Measurements from ENCODE around the gene RIPPLY3. TPM values are rescaled to one million over a fixed set of nuclear protein-coding genes. Genes with fewer than 3 reads are reported as not detected.

The RIPPLY3 gene
- total and polyA plus RNA-seq, 4 donors = 0.08 to 0.21 (median 0.13) TPM; not detected in 1

DNA sequence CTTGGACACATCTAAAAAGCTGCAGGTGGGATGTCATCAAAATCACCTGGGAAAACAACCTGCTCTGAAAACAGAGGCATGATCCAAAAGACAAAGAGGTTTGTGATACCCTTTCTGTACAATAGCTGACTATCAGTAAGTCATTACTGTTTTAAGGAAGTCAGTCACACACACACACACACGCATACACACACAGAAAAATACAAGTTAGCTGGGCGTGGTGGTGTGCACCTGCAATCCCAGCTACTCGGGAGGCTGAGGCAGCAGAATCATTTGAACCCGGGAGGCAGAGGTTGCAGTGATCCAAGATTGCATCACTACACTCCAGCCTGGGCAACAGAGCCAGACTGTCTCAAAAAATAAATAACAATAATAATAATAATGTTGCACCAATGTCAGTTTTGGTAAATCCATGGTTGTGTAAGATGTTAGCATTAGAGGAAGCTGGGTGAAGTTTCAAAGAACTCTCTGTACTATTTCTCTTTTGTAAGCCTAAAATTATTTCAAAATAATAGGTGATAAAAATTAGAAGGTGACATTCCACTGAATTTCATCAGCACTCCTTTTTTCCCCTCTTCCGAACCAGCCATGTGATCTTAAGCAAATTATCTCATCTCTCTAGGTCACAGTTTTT, 30.2 kb upstream of the RIPPLY3 start:
- no peak overlapping the region for H3K4me3 ChIP-seq (ENCODE audit: low read depth in 1 of 3, low read length in 3 of 3)
- 67% methylated on average over 5 of the region's 5 CpGs for WGBS
- no peaks in the 10 kb centered on the region for H3K9me3 ChIP-seq (ENCODE audit: control insufficient read depth in 4 of 4, low read length in 3 of 4)
- no peaks in the 10 kb centered on the region for H3K27me3 ChIP-seq (ENCODE audit: control insufficient read depth in 4 of 4, insufficient read depth in 4 of 4, low read length in 3 of 4)
- H3K4me1 ChIP-seq (ENCODE audit: control insufficient read depth in 4 of 4, insufficient read depth in 4 of 4, low read length in 3 of 4) = peaks cover 0 to 16% (median 7%) of the 10 kb centered on the region in 4 donors
- no peak overlapping the region for H3K27ac ChIP-seq (ENCODE audit: low read depth in 1 of 2, low read length in 2 of 2)
- no peak for DNase-seq (ENCODE audit: low spot score)
- TF ChIP-seq SP1 (IDR thresholded peaks at IDR 0.05) (no peak), NR2F2 (IDR thresholded peaks at IDR 0.05) (no peak), REST (IDR thresholded peaks at IDR 0.05) (no peak), HNF4G (IDR thresholded peaks at IDR 0.05) (no peak), GABPA (IDR thresholded peaks at IDR 0.05 in 1 of 2, conservative IDR thresholded peaks at IDR 0.05 in 1 of 2) (no peak), FOXA2 (IDR thresholded peaks at IDR 0.05) (no peak), CTCF (IDR thresholded peaks at IDR 0.05; ENCODE audit: low read depth, low read length, missing input control) (no peak), EGR1 (IDR thresholded peaks at IDR 0.05; ENCODE audit: low read depth in 2 of 2) (no peak), HNF4A (conservative IDR thresholded peaks at IDR 0.05) (no peak), FOXA1 (IDR thresholded peaks at IDR 0.05) (no peak), MAX (IDR thresholded peaks at IDR 0.05) (no peak), ZBTB33 (IDR thresholded peaks at IDR 0.05) (no peak), YY1 (IDR thresholded peaks at IDR 0.05) (no peak), JUND (IDR thresholded peaks at IDR 0.05) (no peak), RAD21 (IDR thresholded peaks at IDR 0.05) (no peak), ATF3 (IDR thresholded peaks at IDR 0.05) (no peak), RXRA (IDR thresholded peaks at IDR 0.05) (no peak), TAF1 (conservative IDR thresholded peaks at IDR 0.05) (no peak)
- no peak overlapping the region for H3K9ac ChIP-seq (ENCODE audit: low read depth in 1 of 2, low read length in 2 of 2)
- peaks cover 0 to 2% (median 0%) of the 10 kb centered on the region in 4 donors for H3K36me3 ChIP-seq (ENCODE audit: control insufficient read depth in 4 of 4, insufficient read depth in 3 of 4, low read depth in 1 of 4, low read length in 3 of 4)
